COR-L47 (cell line): Measurements from ENCODE around the gene SOCS1.

Source experiments
- DNase-seq: peaks from one replicate; lab custom pipeline; 2025; lab: John Stamatoyannopoulos, UW

SOCS1 gene

DNA sequence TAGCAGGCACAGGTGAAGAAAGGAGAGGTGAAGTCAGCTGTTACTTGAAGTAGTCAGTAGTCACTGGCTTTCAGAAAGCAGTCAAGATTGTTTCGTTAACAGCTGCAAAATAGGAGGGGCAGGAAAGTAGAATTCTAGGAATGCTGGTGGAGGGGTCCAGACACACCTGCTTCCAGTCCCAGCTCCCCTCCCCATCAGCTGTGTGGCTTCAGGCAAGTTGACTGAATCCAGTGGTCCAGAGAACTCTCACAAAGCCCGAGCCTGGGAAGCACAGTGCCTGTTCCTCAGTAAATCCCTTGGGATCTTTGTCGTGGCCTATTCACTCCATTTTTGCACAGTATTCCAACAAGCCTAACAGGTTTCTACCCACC, 4.6 kb upstream of the SOCS1 start:
- no peak for DNase-seq

DNA sequence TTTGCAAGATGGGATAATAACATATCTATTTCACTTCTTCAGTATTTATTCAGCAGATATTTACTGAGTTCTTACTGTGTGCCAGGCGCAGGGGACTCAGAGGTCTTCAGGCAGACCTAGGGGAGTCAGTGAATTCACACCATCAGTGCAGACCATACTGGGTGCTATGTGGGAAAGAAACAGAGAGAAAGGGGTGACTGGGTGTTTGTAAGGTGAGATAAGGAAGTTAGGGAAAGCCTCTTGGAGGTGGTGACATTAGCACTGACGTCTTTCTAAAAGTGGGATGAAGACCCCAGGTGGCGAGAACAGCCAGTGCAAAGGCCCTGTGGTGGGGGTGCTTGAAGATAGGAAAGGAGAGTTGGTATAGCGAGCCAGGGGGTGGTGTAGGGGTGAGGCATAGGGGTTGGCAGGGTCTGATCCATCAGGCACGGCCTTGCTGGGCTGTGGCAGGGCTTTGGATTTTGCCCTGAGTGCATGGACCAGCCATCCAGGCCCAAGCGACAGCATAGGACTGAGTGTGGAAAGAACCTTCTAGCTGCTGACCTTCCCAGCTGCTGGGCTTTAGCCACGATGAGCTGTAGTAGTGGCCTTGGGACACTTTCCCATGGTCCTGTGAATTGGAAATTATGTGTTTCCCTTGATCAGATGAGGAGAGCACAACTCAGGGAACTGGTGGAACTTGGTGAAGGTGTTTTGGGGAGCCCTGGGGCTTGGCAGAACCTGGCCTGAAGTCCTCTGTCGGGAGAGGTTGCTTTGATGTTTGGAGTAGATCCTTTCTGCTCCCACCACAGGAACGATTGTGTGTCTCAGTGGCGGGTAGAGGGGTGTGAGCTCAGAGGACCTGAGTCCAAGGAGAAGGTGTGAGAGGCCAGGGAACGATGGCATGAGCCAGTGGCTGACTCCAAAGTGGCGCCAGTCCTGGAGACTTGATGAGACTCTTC, 3.9 kb upstream of the SOCS1 start:
- no peak for DNase-seq

DNA sequence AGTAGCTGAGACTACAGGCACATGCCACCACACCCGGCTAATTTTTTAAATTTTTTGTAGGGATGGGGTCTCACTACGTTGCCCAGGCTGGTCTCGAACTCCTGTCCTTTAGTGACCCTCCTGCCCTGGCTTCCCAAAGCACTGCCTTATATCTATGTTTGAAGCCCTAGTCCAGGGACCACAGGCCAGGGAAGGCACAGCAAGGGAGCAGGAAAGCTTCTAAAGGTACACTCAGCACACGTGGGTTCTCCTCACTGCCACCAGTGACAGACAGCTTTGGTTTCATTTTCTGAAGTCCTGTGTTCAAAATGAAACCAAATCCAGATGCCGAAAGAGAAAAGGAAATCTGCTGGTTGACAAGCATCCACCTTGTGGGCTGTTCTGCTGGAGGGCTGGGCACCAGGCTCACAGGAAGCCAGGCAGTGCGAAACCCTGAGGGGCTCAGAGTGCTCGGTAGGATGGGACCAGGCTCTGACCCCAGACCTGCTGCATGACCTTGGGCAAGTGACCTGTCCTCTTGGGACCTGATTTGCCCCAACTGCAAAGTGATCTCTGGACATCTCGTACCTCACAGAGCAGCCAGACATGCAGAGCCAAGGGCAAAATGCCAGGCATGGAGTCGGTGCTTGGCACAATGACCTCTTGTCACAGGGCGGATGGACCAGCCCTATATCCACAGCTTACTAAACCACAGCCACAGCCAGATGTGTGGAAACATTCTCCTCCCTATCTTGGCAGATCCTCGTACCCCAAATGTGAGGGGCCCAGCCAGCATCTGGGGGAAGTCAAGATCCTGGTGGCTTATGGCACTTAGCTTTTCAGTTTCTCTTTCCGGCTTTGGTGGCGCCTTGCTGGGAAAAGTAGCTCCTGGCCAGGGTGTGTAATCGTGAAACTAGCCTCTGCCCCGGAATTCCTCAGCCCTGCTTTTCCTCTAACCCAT, 2.8 kb upstream of the SOCS1 start:
- no peak for DNase-seq

GRCh38 chr16:11257131-11257938, 1.3 kb upstream of the SOCS1 start:
- peak; percentile 73 for DNase-seq

- no peak for DNase-seq
Measured at GRCh38 chr16:11256661-11257130, 692 bp upstream of the SOCS1 start.

GRCh38 chr16:11254913-11255736, 879 bp downstream of the SOCS1 start:
- DNase-seq = peak; percentile 49

GRCh38 chr16:11253995-11254912, 1.8 kb downstream of the SOCS1 start:
- DNase-seq = no peak

- DNase-seq = no peak
Measured at GRCh38 chr16:11253009-11253994, 2.7 kb downstream of the SOCS1 start.

DNA sequence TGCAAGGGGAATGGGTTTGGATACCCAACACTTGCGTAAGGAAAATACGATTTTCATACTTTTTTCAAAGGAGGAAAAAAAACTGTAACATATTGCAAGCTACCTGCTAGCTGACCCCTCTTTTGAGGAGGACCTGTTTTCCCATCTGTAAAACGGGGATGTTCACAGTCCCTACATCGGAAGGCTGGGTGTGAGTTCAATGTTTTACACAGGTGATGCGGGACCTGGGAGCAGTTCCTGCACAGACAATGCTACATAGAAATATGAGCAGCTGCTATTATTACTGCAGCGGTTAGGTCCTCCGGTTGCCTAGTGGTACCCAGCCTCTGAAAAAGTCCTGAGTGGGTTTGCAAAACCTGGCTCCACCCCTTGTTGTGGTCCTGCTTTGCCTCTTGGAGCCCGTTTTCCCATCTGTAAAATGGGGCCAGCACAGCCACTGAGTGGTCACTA, 3.5 kb downstream of the SOCS1 start:
- DNase-seq = no peak

DNA sequence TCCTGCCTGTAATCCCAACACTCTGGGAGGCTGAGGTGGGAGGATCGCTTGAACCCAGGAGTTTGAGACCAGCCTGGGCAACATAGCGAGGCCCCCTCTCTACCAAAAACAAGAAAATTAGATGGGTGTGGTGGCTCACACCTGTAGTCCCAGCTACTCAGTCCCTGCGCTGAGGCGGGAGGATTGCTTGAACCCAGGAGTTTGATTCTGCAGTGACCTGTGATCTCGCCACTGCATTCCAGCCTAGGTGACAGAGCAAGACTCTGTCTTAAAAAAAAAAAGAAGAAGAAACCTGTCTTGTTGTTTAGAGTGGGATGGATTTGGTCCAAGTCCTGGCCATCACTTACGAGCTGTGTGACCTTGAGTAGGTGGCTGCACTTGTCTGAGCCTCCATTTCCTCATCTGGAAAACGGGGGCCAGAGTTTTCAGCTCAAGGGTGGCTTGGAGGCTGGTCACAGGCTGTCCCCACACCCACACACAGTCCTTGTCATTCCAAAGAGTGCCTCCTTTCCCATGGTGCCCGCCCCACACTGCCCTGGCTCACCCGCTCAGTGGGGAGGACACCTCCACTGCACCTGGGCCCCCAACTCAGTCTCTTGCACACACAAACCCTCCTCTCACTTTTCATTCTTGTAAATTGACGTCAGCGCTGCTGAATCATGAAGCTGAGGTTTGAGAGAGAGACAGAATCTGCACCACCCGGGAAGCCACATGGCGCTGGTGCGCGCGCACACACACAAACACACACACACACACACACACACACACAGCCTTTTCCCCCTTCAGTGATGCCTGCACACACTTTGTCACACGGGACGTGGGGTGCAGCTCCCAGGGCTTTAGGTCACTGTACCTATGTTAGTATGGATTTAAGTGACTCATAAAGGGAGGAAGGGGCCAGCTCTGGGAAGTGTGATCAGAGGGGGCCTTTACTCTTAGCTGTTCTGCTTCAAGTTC, 4.2 kb downstream of the SOCS1 start:
- no peak for DNase-seq

DNA sequence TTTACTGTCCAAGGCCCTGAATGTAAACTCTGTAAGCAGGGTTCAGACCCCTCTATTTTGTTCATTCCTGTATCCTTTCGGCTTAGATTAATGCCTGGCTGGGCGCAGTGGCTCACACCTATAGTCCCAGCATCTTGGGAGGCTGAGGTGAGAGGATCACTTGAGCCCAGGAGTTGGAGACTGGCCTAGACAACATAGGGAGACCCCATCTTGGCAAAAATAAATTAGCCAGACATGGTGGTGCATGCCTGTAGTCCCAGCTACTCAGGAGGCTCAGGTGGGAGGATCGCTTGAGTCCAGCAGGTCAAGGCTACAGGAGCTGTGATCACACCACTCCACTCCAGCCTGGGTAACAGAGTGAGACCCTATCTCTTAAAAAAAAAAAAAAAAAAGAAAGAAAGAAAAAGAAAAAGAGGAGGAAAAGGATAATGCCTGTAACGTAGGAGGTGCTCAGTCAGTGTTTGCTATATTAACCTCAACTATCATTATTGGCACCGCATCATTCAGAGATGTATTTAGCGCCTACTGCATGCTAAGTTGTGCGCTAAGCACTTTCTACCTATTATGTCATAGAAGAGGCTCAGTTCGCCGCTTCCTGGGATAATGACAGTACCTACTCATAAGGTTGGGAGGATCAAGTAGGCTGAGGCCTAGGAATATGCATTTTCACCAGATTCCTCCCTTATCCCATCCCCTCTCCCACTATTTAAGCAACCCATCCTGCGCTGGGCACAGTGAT, 5.0 kb downstream of the SOCS1 start:
- DNase-seq = no peak

- DNase-seq = no peak
Measured at GRCh38 chr16:11250091-11250785, 5.8 kb downstream of the SOCS1 start.

- DNase-seq = no peak
Measured at GRCh38 chr16:11249233-11250061, 6.6 kb downstream of the SOCS1 start.

DNA sequence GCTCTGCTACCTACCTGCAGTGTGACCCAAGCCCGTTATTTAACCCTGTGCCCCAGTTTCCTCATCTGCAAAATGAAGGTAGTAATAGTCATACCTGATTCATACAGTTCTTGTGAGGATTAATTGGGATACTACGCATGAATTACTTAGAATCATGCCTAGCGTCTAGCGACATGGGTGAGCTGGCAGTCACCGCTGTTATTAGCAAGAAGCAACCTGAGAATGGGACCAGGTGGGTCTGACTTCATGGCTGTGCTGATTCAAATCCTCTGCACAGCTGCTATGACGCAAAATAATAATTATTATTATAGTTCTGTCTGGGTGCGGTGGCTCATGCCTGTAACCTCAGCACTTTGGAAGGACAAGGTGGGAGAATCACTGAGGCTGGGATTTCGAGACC, 7.9 kb downstream of the SOCS1 start:
- DNase-seq = no peak

DNA sequence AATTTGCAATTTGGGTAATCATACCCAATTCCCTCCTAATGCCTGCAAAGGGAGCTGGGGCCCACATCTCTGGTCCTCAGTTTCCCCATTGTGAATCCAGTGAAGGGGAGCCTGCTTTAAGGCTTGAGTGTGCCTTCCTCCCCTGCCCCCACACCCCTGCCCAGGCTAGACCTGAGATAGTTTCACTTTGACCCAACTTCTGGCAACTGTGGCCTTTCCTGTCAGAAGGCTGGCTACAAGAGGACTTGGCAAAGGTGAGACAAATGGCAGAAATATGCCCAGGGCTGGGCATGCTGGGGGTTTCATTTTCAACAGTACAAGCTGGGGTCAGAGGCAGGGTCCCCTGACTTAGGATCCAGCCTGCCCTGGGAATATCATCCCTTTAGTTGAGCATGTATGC, 10.0 kb downstream of the SOCS1 start:
- no peak for DNase-seq
